ENCODE data around the gene BCLAF1. TPM values are rescaled to one million over a fixed set of nuclear protein-coding genes. Genes with fewer than 3 reads are reported as not detected.

The BCLAF1 gene
- total and polyA plus RNA-seq, 2 experiments from 2014 or later, result 133 to 151 TPM

- TF ChIP-seq ETS1 (IDR thresholded peaks at IDR 0.05), result no peak
- no peak for TF ChIP-seq REST (IDR thresholded peaks at IDR 0.05; ENCODE audit: unreplicated experiment)
- no peak for TF ChIP-seq EZH2phosphoT487 (IDR thresholded peaks at IDR 0.05; ENCODE audit: unreplicated experiment)
- no peak for TF ChIP-seq STAT1 (IDR thresholded peaks at IDR 0.05; ENCODE audit: unreplicated experiment)
- no peak for TF ChIP-seq CREB1 (CRISPR knock-in tag; IDR thresholded peaks at IDR 0.05; ENCODE audit: low read depth)
- TF ChIP-seq CTCF (conservative IDR thresholded peaks at IDR 0.05; ENCODE audit: low read depth in 2 of 2), result no peak
- no peak for TF ChIP-seq ZNF114 (CRISPR knock-in tag; IDR thresholded peaks at IDR 0.05)
- TF ChIP-seq ZNF331 (CRISPR knock-in tag; IDR thresholded peaks at IDR 0.05; ENCODE audit: low read depth), result no peak
These were observed 40.3 kb downstream of the BCLAF1 start (continued) for GRCh38 chr6:136249336-136249735.

GRCh38 chr6:136244061-136244616 lies 45.5 kb downstream of the BCLAF1 start:
- Mint-ChIP-seq H3K4me3 (no peak overlapping the region), H3K4me1 (peaks cover 5% of the 10 kb centered on the region; the same call in 2 of the 3 replicates), H3K27ac (no peak overlapping the region), H3K36me3 (ENCODE audit: low read depth) (peaks cover 28% of the 10 kb centered on the region), H3K27me3 (ENCODE audit: insufficient read depth, low read depth, poor library complexity) (no peaks in the 10 kb centered on the region), H3K9me3 (no peaks in the 10 kb centered on the region)
- Histone ChIP-seq H3K4me2 (no peak overlapping the region), H3F3A (replicated peaks; ENCODE audit: low read depth) (no peaks in the 10 kb centered on the region), H3K79me2 (replicated peaks; ENCODE audit: insufficient read depth) (peaks cover 7% of the 10 kb centered on the region), H4K20me1 (replicated peaks; ENCODE audit: insufficient read depth) (no peaks in the 10 kb centered on the region; the same call in 1 of the 2 replicates), H3K36me3 (ENCODE audit: insufficient read depth) (peaks cover 14% of the 10 kb centered on the region), H2AFZ (no peak overlapping the region), H3K27me3 (ENCODE audit: insufficient read depth) (no peaks in the 10 kb centered on the region), H3K4me3 (no peak overlapping the region), H3K4me1 (ENCODE audit: insufficient read depth) (no peaks in the 10 kb centered on the region), H3K27ac (ENCODE audit: low read depth) (no peak overlapping the region), H3K9me2 (ENCODE audit: insufficient read depth) (no peaks in the 10 kb centered on the region)
- DNase-seq (ENCODE audit: low spot score), result no peak
- ATAC-seq, result no peak
- no peak for TF ChIP-seq CREB1 (CRISPR knock-in tag; IDR thresholded peaks at IDR 0.05; ENCODE audit: low read depth)
- no peak for TF ChIP-seq NANOG (IDR thresholded peaks at IDR 0.05; ENCODE audit: borderline replicate concordance)
- TF ChIP-seq EZH2 (IDR thresholded peaks at IDR 0.05; ENCODE audit: low read depth, unreplicated experiment), result no peak
- no peak for TF ChIP-seq STAT1 (IDR thresholded peaks at IDR 0.05; ENCODE audit: unreplicated experiment)
- TF ChIP-seq ETS1 (IDR thresholded peaks at IDR 0.05), result no peak

All from GM23338 (cell line).